ENCODE data around the gene KAT2B. TPM values are rescaled to one million over a fixed set of nuclear protein-coding genes. Genes with fewer than 3 reads are reported as not detected.

Gene KAT2B
- total and polyA plus RNA-seq, 2 donors (not counting 1 experiment from before 2014, with no cell fraction given), result 21.7 to 57.5 TPM

DNA sequence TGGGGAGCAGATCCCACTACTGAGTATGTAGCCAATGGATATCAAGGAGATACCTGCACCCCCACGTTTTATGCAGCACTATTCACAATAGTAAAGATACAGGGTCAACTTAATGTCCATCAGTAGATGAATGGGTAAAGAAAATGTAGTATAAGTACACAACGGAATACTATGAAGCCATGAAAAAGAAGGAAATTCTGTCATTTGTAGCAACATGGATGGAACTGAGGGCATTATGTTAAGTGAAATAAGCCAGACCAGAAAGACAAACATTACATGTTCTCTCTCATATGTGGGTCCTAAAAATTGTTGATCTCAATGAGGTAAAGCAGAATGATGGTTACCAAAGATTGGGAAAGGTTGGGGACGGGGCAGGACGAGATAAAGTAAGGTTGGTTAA is 42.7 kb upstream of the KAT2B start:
- ChIA-PET CTCF (no interaction called here), POLR2A (no interaction called here)
- peaks cover 0 to 3% (median 0%) of the 10 kb centered on the region in 3 donors for H3K9me3 ChIP-seq (ENCODE audit: control extremely low read depth in 1 of 3, control insufficient read depth in 2 of 3, insufficient read depth in 1 of 3, low read length in 2 of 3)
- Mint-ChIP-seq H3K27me3 (no peaks in the 10 kb centered on the region), H3K4me3 (no peak overlapping the region), H3K4me1 (no peaks in the 10 kb centered on the region), H3K9me3 (ENCODE audit: insufficient read depth) (no peaks in the 10 kb centered on the region), H3K27ac (no peak overlapping the region)
- 100% methylated on average over 3 of the region's 4 CpGs for WGBS (ENCODE audit: insufficient coverage)
- H3K4me3 ChIP-seq (ENCODE audit: control extremely low read depth in 1 of 5, extremely low read depth in 1 of 5, insufficient read depth in 1 of 5, low read depth in 2 of 5, low read length in 4 of 5), result no peak overlapping the region
- H3K4me2 ChIP-seq (replicated peaks; ENCODE audit: low read depth, low read length, poor library complexity, severe bottlenecking), result no peak overlapping the region
- ATAC-seq (ENCODE audit: low read depth) (no peak), DNase-seq (no peak)
- H3K9ac ChIP-seq (ENCODE audit: low read length), result no peak overlapping the region
- H2AFZ ChIP-seq (ENCODE audit: insufficient read depth, low read depth, low read length, poor library complexity, severe bottlenecking), result no peak overlapping the region
- H3K4me1 ChIP-seq (ENCODE audit: control insufficient read depth in 2 of 2, insufficient read depth in 2 of 2, low read length in 2 of 2), result no peaks in the 10 kb centered on the region
- TF ChIP-seq, protein P1, sequence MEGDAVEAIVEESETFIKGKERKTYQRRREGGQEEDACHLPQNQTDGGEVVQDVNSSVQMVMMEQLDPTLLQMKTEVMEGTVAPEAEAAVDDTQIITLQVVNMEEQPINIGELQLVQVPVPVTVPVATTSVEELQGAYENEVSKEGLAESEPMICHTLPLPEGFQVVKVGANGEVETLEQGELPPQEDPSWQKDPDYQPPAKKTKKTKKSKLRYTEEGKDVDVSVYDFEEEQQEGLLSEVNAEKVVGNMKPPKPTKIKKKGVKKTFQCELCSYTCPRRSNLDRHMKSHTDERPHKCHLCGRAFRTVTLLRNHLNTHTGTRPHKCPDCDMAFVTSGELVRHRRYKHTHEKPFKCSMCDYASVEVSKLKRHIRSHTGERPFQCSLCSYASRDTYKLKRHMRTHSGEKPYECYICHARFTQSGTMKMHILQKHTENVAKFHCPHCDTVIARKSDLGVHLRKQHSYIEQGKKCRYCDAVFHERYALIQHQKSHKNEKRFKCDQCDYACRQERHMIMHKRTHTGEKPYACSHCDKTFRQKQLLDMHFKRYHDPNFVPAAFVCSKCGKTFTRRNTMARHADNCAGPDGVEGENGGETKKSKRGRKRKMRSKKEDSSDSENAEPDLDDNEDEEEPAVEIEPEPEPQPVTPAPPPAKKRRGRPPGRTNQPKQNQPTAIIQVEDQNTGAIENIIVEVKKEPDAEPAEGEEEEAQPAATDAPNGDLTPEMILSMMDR (IDR thresholded peaks at IDR 0.05), result no peak
- TF ChIP-seq EZH2 (IDR thresholded peaks at IDR 0.05; ENCODE audit: borderline replicate concordance, insufficient read depth, low read depth, low read length, poor library complexity, severe bottlenecking), result no peak
- H3K27ac ChIP-seq (ENCODE audit: low read length in 2 of 2), result no peak overlapping the region
- H3K36me3 ChIP-seq (replicated peaks in 1 of 2; ENCODE audit: control extremely low read depth in 1 of 2, control insufficient read depth in 1 of 2, extremely low read depth in 1 of 2, insufficient read depth in 2 of 2, low read length in 1 of 2), result no peaks in the 10 kb centered on the region
- intact Hi-C loops (cut with micrococcal nuclease), result no loop called here
- no peaks in the 10 kb centered on the region for H4K20me1 ChIP-seq (ENCODE audit: control insufficient read depth, insufficient read depth, low read length, poor library complexity, severe bottlenecking)
- no peaks in the 10 kb centered on the region for H3K27me3 ChIP-seq (replicated peaks in 1 of 4; ENCODE audit: control extremely low read depth in 1 of 4, control insufficient read depth in 3 of 4, insufficient read depth in 4 of 4, low read length in 3 of 4)
- no peaks in the 10 kb centered on the region for H3K79me2 ChIP-seq (ENCODE audit: control insufficient read depth, insufficient read depth, low read length)

DNA sequence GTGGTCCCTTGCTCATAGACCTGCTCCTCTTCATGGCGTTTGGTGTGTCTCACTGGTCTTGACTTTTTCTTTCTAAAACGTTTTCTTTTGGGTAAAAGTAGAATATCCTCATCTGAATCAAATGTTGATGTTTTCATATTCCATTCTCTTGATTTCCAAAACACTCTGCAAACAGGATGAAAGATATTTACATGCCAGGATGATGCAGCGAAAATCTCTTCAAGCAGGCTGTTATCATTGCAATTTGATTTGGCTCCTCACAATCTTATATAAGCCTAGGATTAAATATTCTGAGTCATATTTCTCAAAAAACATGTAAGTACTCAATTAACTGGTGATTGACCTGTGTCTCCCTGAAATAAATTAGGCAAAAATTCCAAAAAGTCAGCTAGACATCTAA is 38.3 kb upstream of the KAT2B start:
- no peaks in the 10 kb centered on the region for H3K9me3 Mint-ChIP-seq (ENCODE audit: insufficient read depth)
- ATAC-seq (ENCODE audit: low read depth), result no peak
- H3K4me1 ChIP-seq (ENCODE audit: control insufficient read depth in 2 of 2, insufficient read depth in 2 of 2, low read length in 2 of 2), result no peaks in the 10 kb centered on the region
- H3K27me3 Mint-ChIP-seq, result no peaks in the 10 kb centered on the region
- no CpG with 5 or more reads among the region's 3 CpGs for WGBS (ENCODE audit: insufficient coverage)
- H3K36me3 ChIP-seq (replicated peaks in 1 of 2; ENCODE audit: control extremely low read depth in 1 of 2, control insufficient read depth in 1 of 2, extremely low read depth in 1 of 2, insufficient read depth in 2 of 2, low read length in 1 of 2), result no peaks in the 10 kb centered on the region
- H3K27ac ChIP-seq (ENCODE audit: low read length in 2 of 2), result no peak overlapping the region
- H3K4me1 Mint-ChIP-seq, result no peaks in the 10 kb centered on the region
- ChIA-PET CTCF (no interaction called here), POLR2A (no interaction called here)
- H3K4me3 Mint-ChIP-seq, result no peak overlapping the region
- peaks cover 0 to 3% (median 0%) of the 10 kb centered on the region in 3 donors for H3K9me3 ChIP-seq (ENCODE audit: control extremely low read depth in 1 of 3, control insufficient read depth in 2 of 3, insufficient read depth in 1 of 3, low read length in 2 of 3)
- no peak overlapping the region for H3K9ac ChIP-seq (ENCODE audit: low read length)
- no peak overlapping the region for H2AFZ ChIP-seq (ENCODE audit: insufficient read depth, low read depth, low read length, poor library complexity, severe bottlenecking)
- TF ChIP-seq, protein P1 (IDR thresholded peaks at IDR 0.05), result no peak
- TF ChIP-seq EZH2 (IDR thresholded peaks at IDR 0.05; ENCODE audit: borderline replicate concordance, insufficient read depth, low read depth, low read length, poor library complexity, severe bottlenecking), result no peak
- intact Hi-C loops (cut with micrococcal nuclease), result no loop called here
- H3K79me2 ChIP-seq (ENCODE audit: control insufficient read depth, insufficient read depth, low read length), result no peaks in the 10 kb centered on the region
- H3K4me3 ChIP-seq (ENCODE audit: control extremely low read depth in 1 of 5, extremely low read depth in 1 of 5, insufficient read depth in 1 of 5, low read depth in 2 of 5, low read length in 4 of 5), result no peak overlapping the region
- no peaks in the 10 kb centered on the region for H4K20me1 ChIP-seq (ENCODE audit: control insufficient read depth, insufficient read depth, low read length, poor library complexity, severe bottlenecking)
- H3K4me2 ChIP-seq (replicated peaks; ENCODE audit: low read depth, low read length, poor library complexity, severe bottlenecking), result no peak overlapping the region
- H3K27me3 ChIP-seq (replicated peaks in 1 of 4; ENCODE audit: control extremely low read depth in 1 of 4, control insufficient read depth in 3 of 4, insufficient read depth in 4 of 4, low read length in 3 of 4), result no peaks in the 10 kb centered on the region
- no peak for DNase-seq
- H3K27ac Mint-ChIP-seq, result no peak overlapping the region

All from B cell (primary cell).